ENCODE results near the gene CFAP221.

DNA sequence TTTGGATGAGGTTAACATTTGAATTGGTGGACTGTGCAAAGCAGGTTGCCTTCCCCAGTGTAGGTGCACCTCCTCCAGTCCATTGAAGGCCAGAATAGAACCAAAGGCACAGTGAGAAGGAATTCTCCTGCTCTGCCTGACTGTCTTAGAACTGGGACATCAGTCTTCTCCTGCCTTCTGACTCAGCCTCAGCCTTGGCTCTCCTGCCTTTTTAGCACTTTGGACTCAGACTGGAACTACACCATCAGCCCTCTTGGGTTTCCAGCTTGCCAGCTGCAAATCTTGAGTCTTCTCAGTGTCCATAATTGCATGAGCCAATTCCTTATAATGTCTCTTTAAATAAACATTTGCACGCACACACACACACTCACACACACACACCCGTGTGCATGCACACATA is 126.8 kb downstream of the CFAP221 start:
- TF ChIP-seq EZH2 (IDR thresholded peaks at IDR 0.05; ENCODE audit: insufficient read depth, poor library complexity, severe bottlenecking): no peak
- no peak for TF ChIP-seq EZH2phosphoT487 (IDR thresholded peaks at IDR 0.05; ENCODE audit: insufficient read depth, low read depth)

Measured in GM23248 (cell line).